HEK293 (cell line): ENCODE results near the gene RTL5.
A peak's percentile ranks its signal among the peaks of the same experiment; 100 is the strongest.

Experiments used
- CTCF ChIA-PET: fragments of 350-600 bp; formaldehyde crosslinking; extraction: SDS; loops from one replicate; lab custom pipeline; 2021; ENCODE audit warnings: antibody characterized with exemption; lab: Yijun Ruan, JAX
- POLR2A ChIA-PET: fragments of 300-600 bp; formaldehyde crosslinking; extraction: SDS; loops from one replicate; lab custom pipeline; 2020; ENCODE audit warnings: antibody characterized with exemption, inconsistent platforms; lab: Yijun Ruan, JAX
- H3K27ac ChIP-seq: fragments of 200-500 bp; sonication (Bioruptor generic); 2 replicates; pipeline ENCODE4 v1.5.1; 2014; ENCODE audit warnings: low read depth, low read length, control low read depth, inconsistent platforms; ENCODE audit errors: extremely low read depth
- H3K36me3 ChIP-seq, 2 experiments: fragments of 200-500 bp in 1 of 2; sonication (Bioruptor generic) in 1 of 2; 1 replicate in 1 of 2; 2 replicates in 1 of 2; pipeline ENCODE4 v1.5.1; 2014 to 2017; ENCODE audit warnings: inconsistent platforms in 2 of 2, low read length in 2 of 2; ENCODE audit not compliant: control insufficient read depth in 2 of 2, insufficient read depth in 1 of 2
- H3K4me1 ChIP-seq: fragments of 200-500 bp; sonication (Bioruptor generic); 2 replicates; pipeline ENCODE4 v1.5.1; 2014; ENCODE audit warnings: mild to moderate bottlenecking, low read length, inconsistent platforms; ENCODE audit not compliant: control insufficient read depth, insufficient read depth
- H3K4me3 ChIP-seq: 2 replicates; pipeline ENCODE4 v1.5.1; 2011; ENCODE audit warnings: low read depth, mild to moderate bottlenecking, control low read depth, low read length, moderate library complexity
- H3K9me3 ChIP-seq: fragments of 200-500 bp; sonication (Bioruptor generic); 2 replicates; pipeline ENCODE4 v1.5.1; 2014; ENCODE audit warnings: low read depth, low read length, inconsistent platforms; ENCODE audit not compliant: control insufficient read depth, insufficient read depth
- BCL11B ChIP-seq: fragments of 450-650 bp; formaldehyde crosslinking; IDR thresholded peaks from 2 replicates; pipeline ENCODE4 v1.5.1; 2016; ENCODE audit warnings: low read depth, missing biosample characterization, missing genetic modification characterization
- GFI1B ChIP-seq: fragments of 450-650 bp; formaldehyde crosslinking; IDR thresholded peaks from 2 replicates; pipeline ENCODE4 v1.5.1; 2016; ENCODE audit warnings: missing biosample characterization, missing genetic modification characterization
- SALL2 ChIP-seq: fragments of 450-650 bp; formaldehyde crosslinking; IDR thresholded peaks from 2 replicates; pipeline ENCODE4 v1.5.0; 2017; ENCODE audit warnings: missing biosample characterization, mild to moderate bottlenecking, missing genetic modification characterization, borderline replicate concordance
- WT1 ChIP-seq: fragments of 450-650 bp; formaldehyde crosslinking; IDR thresholded peaks from 2 replicates; pipeline ENCODE4 v1.5.1; 2016; ENCODE audit warnings: missing biosample characterization, missing genetic modification characterization
- YY1 ChIP-seq: fragments of 450-650 bp; formaldehyde crosslinking; IDR thresholded peaks from 2 replicates; pipeline ENCODE4 v1.5.1; 2018; ENCODE audit warnings: missing biosample characterization, missing genetic modification characterization
- ZBTB17 ChIP-seq: fragments of 450-650 bp; formaldehyde crosslinking; IDR thresholded peaks from 2 replicates; pipeline ENCODE4 v1.5.1; 2016; ENCODE audit warnings: missing biosample characterization, missing genetic modification characterization
- ZEB2 ChIP-seq: fragments of 450-650 bp; formaldehyde crosslinking; IDR thresholded peaks from 2 replicates; pipeline ENCODE4 v1.5.1; 2016; ENCODE audit warnings: missing biosample characterization, missing genetic modification characterization
- ZFP37 ChIP-seq: fragments of 450-650 bp; formaldehyde crosslinking; IDR thresholded peaks from 2 replicates; pipeline ENCODE4 v1.5.1; 2016; ENCODE audit warnings: missing biosample characterization, missing genetic modification characterization
- ZIC2 ChIP-seq: fragments of 450-650 bp; formaldehyde crosslinking; IDR thresholded peaks from 2 replicates; pipeline ENCODE4 v1.5.1; 2016; ENCODE audit warnings: missing biosample characterization, missing genetic modification characterization
- ZNF10 ChIP-seq: fragments of 450-650 bp; formaldehyde crosslinking; IDR thresholded peaks from 2 replicates; pipeline ENCODE4 v1.5.1; 2017; ENCODE audit warnings: missing biosample characterization, missing genetic modification characterization
- ZNF133 ChIP-seq: fragments of 450-650 bp; formaldehyde crosslinking; IDR thresholded peaks from 2 replicates; pipeline ENCODE4 v1.5.1; 2016; ENCODE audit warnings: missing biosample characterization, missing genetic modification characterization
- ZNF148 ChIP-seq: fragments of 450-650 bp; formaldehyde crosslinking; IDR thresholded peaks from 2 replicates; pipeline ENCODE4 v1.5.0; 2017; ENCODE audit warnings: missing biosample characterization, missing genetic modification characterization, borderline replicate concordance
- ZNF174 ChIP-seq: fragments of 450-650 bp; formaldehyde crosslinking; IDR thresholded peaks from 2 replicates; pipeline ENCODE4 v1.5.0; 2017; ENCODE audit warnings: missing biosample characterization, mild to moderate bottlenecking, missing genetic modification characterization
- ZNF274 ChIP-seq, 2 experiments: fragments of 200-500 bp in 1 of 2; fragments of 450-650 bp in 1 of 2; sonication (Bioruptor generic) in 1 of 2; formaldehyde crosslinking in 1 of 2; IDR thresholded peaks; 2 replicates each; pipeline versions ENCODE4 v1.5.1 to v1.6.1; 2014 to 2016; ENCODE audit warnings: borderline replicate concordance in 1 of 2, inconsistent platforms in 1 of 2, low read length in 1 of 2, missing biosample characterization in 1 of 2, missing genetic modification characterization in 1 of 2
- ZNF416 ChIP-seq: fragments of 450-650 bp; formaldehyde crosslinking; IDR thresholded peaks from 2 replicates; pipeline ENCODE4 v1.5.1; 2016; ENCODE audit warnings: missing biosample characterization, missing genetic modification characterization
- ZNF530 ChIP-seq: fragments of 450-650 bp; formaldehyde crosslinking; IDR thresholded peaks from 2 replicates; pipeline ENCODE4 v1.5.1; 2016; ENCODE audit warnings: low read depth, missing biosample characterization, missing genetic modification characterization
- ZNF549 ChIP-seq: fragments of 450-650 bp; IDR thresholded peaks from 2 replicates; pipeline ENCODE4 v1.5.1; 2018; ENCODE audit warnings: missing biosample characterization, missing genetic modification characterization, mild to moderate bottlenecking, inconsistent platforms, moderate library complexity
- ZNF560 ChIP-seq: fragments of 450-650 bp; formaldehyde crosslinking; IDR thresholded peaks from 2 replicates; pipeline ENCODE4 v1.5.1; 2017; ENCODE audit warnings: missing biosample characterization, missing genetic modification characterization, borderline replicate concordance
- ZNF571 ChIP-seq: fragments of 450-650 bp; formaldehyde crosslinking; IDR thresholded peaks from 2 replicates; pipeline ENCODE4 v1.5.0; 2017; ENCODE audit warnings: missing biosample characterization, missing genetic modification characterization
- ZNF792 ChIP-seq: fragments of 450-650 bp; formaldehyde crosslinking; IDR thresholded peaks from 2 replicates; pipeline ENCODE4 v1.5.1; 2016; ENCODE audit warnings: missing biosample characterization, missing genetic modification characterization
- ZNF843 ChIP-seq: fragments of 450-650 bp; formaldehyde crosslinking; IDR thresholded peaks from 2 replicates; pipeline ENCODE4 v1.5.1; 2016; ENCODE audit warnings: missing biosample characterization, missing genetic modification characterization
- TF ChIP-seq, protein P1 (sequence below): fragments of 450-650 bp; formaldehyde crosslinking; optimal IDR thresholded peaks from 2 replicates; pipeline ENCODE3; 2016; ENCODE audit warnings: missing biosample characterization, mild to moderate bottlenecking, missing genetic modification characterization

RTL5 gene

DNA sequence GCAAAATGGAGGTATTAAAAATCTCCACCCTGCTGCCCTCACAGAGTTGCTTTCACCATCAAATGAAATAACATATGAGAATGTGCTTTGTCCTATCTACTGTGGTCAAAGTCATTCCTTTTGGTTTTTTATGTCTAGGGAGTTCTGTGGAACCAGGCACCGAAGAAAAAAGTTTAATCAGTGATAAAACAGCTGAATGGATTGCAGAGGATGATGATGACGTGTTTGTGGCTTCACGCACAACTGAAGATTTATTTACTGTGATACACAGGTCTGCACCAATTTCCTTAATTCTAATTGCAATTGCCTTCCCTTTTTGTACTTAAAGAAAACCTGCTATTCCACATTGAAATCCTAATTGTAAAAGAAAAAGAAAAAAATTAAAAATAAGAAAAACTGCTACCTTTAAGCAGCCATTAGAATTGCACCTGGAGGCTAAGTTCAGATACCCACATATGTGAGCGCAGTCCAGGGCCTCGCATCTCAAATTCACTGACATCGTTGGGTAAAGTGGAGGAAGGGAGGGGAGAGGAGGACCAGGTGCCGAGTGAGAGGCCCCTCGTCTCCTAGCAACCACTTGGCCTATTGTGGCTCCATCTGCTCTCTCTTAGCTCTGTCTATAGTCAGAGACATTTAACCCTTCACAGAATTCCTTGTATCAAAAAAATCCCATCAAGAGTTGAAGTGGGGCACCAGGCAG, 10.5 kb upstream of the RTL5 start:
- H3K36me3 ChIP-seq, result peaks cover 0 to 9% of the 10 kb centered on the region in 2 experiments; a peak in 1 of 3 replicates
- POLR2A ChIA-PET, result interaction anchor here (0.8 to 1.6 kb wide), 2 partner anchors 39 to 87 kb away, joined by 3 to 4 read pairs; partner anchors contain the start of gene PIN4
- H3K27ac ChIP-seq, result no peak overlapping the region
- TF ChIP-seq GFI1B (tag by site-specific recombination) (no peak), ZNF792 (tag by site-specific recombination) (no peak), ZNF560 (no peak), ZBTB17 (tag by site-specific recombination) (no peak), ZNF174 (tag by site-specific recombination) (no peak), ZNF549 (no peak), ZFP37 (no peak), YY1 (no peak), ZNF571 (tag by site-specific recombination) (no peak), ZNF416 (tag by site-specific recombination) (no peak), ZNF843 (tag by site-specific recombination) (no peak), ZNF274 (IDR thresholded peaks at IDR 0.05; ENCODE audit: low read length) (no peak), ZNF274 (tag by site-specific recombination; IDR thresholded peaks at IDR 0.05; ENCODE audit: borderline replicate concordance) (no peak), ZNF148 (tag by site-specific recombination) (no peak), ZNF530 (tag by site-specific recombination) (no peak), WT1 (no peak), SALL2 (no peak), BCL11B (tag by site-specific recombination) (no peak), ZNF10 (tag by site-specific recombination) (no peak), ZNF133 (no peak)
- TF ChIP-seq, protein P1, sequence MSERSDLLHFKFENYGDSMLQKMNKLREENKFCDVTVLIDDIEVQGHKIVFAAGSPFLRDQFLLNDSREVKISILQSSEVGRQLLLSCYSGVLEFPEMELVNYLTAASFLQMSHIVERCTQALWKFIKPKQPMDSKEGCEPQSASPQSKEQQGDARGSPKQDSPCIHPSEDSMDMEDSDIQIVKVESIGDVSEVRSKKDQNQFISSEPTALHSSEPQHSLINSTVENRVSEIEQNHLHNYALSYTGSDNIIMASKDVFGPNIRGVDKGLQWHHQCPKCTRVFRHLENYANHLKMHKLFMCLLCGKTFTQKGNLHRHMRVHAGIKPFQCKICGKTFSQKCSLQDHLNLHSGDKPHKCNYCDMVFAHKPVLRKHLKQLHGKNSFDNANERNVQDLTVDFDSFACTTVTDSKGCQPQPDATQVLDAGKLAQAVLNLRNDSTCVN, result no peak
- H3K9me3 ChIP-seq, result no peaks in the 10 kb centered on the region
- H3K4me3 ChIP-seq, result no peak overlapping the region
- no peaks in the 10 kb centered on the region for H3K4me1 ChIP-seq
- CTCF ChIA-PET, result interaction anchor here (0.5 to 1.7 kb wide), 6 partner anchors 10 to 412 kb away, joined by 3 to 11 read pairs (median 4); no protein-coding TSS in a partner anchor

- H3K4me1 ChIP-seq, result no peaks in the 10 kb centered on the region
- CTCF ChIA-PET, result interaction anchor here (0.5 to 1.0 kb wide), 4 partner anchors 11 to 413 kb away, joined by 3 to 4 read pairs (median 3); no protein-coding TSS in a partner anchor
- no peak overlapping the region for H3K27ac ChIP-seq
- no peak overlapping the region for H3K4me3 ChIP-seq
- peaks cover 0 to 9% of the 10 kb centered on the region in 2 experiments; a peak in 1 of 3 replicates for H3K36me3 ChIP-seq
- H3K9me3 ChIP-seq, result no peaks in the 10 kb centered on the region
- POLR2A ChIA-PET, result interaction anchor here (0.8 to 1.6 kb wide), 2 partner anchors 40 to 86 kb away, joined by 3 to 4 read pairs; partner anchors contain the start of gene PIN4
- TF ChIP-seq ZIC2 (0 out of 2 replicates have a peak, but pooled peaks have one; percentile 24), ZEB2 (tag by site-specific recombination) (no peak)
- TF ChIP-seq, all 188 proteins: peak for 1
Measured at GRCh38 chrX:72141372-72142004, 9.8 kb upstream of the RTL5 start.
